Measurements from ENCODE around the gene DAP3.
A peak's percentile ranks its signal among the peaks of the same experiment; 100 is the strongest.
"Not testable (repeated sequence)": the region's sequence is repeated elsewhere in the genome, so short reads cannot be mapped to it uniquely, and the experiment has no call there.

The DAP3 gene

GRCh38 chr1:155695072-155695471 lies 6.2 kb downstream of the DAP3 start:
- 0 out of 2 replicates have a peak overlapping the region, but pooled peaks have one; percentile 6 for H3K4me2 ChIP-seq (ENCODE audit: low read length)
- peaks cover 7% of the 10 kb centered on the region for H3K4me1 ChIP-seq (ENCODE audit: insufficient read depth, low read length, severe bottlenecking)
- H3K9me2 ChIP-seq (ENCODE audit: low read depth, low read length): no peaks in the 10 kb centered on the region
- no peaks in the 10 kb centered on the region for H3K27me3 ChIP-seq (ENCODE audit: insufficient read depth, low read length)
- H3K27ac ChIP-seq (ENCODE audit: low read depth, low read length, poor library complexity, severe bottlenecking): no peak overlapping the region
- peaks cover 85% of the 10 kb centered on the region for H3K36me3 ChIP-seq (ENCODE audit: insufficient read depth, low read length)
- H3F3A ChIP-seq (ENCODE audit: insufficient read depth, low read length): 0 out of 2 replicates have a peak, but pooled peaks cover 3% of the 10 kb centered on the region
- H4K20me1 ChIP-seq (ENCODE audit: insufficient read depth, low read length): no peaks in the 10 kb centered on the region
- no peak overlapping the region for H3K9ac ChIP-seq (ENCODE audit: low read length)
- peaks cover 99% of the 10 kb centered on the region for H3K79me2 ChIP-seq (ENCODE audit: insufficient read depth, low read length)
- no peak for TF ChIP-seq EZH2 (IDR thresholded peaks at IDR 0.05; ENCODE audit: borderline replicate concordance, low read length)
- no peak overlapping the region for H2AFZ ChIP-seq (ENCODE audit: low read length)
- H3K9me3 ChIP-seq (ENCODE audit: low read length): peaks cover 20% of the 10 kb centered on the region
- H3K4me3 ChIP-seq (ENCODE audit: low read depth, low read length, poor library complexity, severe bottlenecking): no peak overlapping the region

- peaks cover 2% of the 10 kb centered on the region for H3K4me1 ChIP-seq (ENCODE audit: insufficient read depth, low read length, severe bottlenecking)
- no peak overlapping the region for H3K4me3 ChIP-seq (ENCODE audit: low read depth, low read length, poor library complexity, severe bottlenecking)
- no peaks in the 10 kb centered on the region for H4K20me1 ChIP-seq (ENCODE audit: insufficient read depth, low read length)
- peaks cover 20% of the 10 kb centered on the region for H3K9me3 ChIP-seq (ENCODE audit: low read length)
- H3F3A ChIP-seq (ENCODE audit: insufficient read depth, low read length): 0 out of 2 replicates have a peak, but pooled peaks cover 3% of the 10 kb centered on the region
- H3K9me2 ChIP-seq (ENCODE audit: low read depth, low read length): no peaks in the 10 kb centered on the region
- peaks cover 97% of the 10 kb centered on the region for H3K79me2 ChIP-seq (ENCODE audit: insufficient read depth, low read length)
- H3K36me3 ChIP-seq (ENCODE audit: insufficient read depth, low read length): peaks cover 79% of the 10 kb centered on the region
- no peak overlapping the region for H3K9ac ChIP-seq (ENCODE audit: low read length)
- no peak overlapping the region for H3K27ac ChIP-seq (ENCODE audit: low read depth, low read length, poor library complexity, severe bottlenecking)
- H3K27me3 ChIP-seq (ENCODE audit: insufficient read depth, low read length): no peaks in the 10 kb centered on the region
- H2AFZ ChIP-seq (ENCODE audit: low read length): no peak overlapping the region
- no peak overlapping the region for H3K4me2 ChIP-seq (ENCODE audit: low read length)
- TF ChIP-seq CTCF (IDR thresholded peaks at IDR 0.05; ENCODE audit: low read length) (no peak), EZH2 (IDR thresholded peaks at IDR 0.05; ENCODE audit: borderline replicate concordance, low read length) (no peak)
Measured at GRCh38 chr1:155695608-155696007, 6.7 kb downstream of the DAP3 start.

- Histone ChIP-seq H3K27ac (ENCODE audit: low read depth, low read length, poor library complexity, severe bottlenecking) (no peak overlapping the region), H4K20me1 (ENCODE audit: insufficient read depth, low read length) (no peaks in the 10 kb centered on the region), H2AFZ (ENCODE audit: low read length) (no peak overlapping the region), H3K9me2 (ENCODE audit: low read depth, low read length) (no peaks in the 10 kb centered on the region), H3F3A (ENCODE audit: insufficient read depth, low read length) (0 out of 2 replicates have a peak, but pooled peaks cover 3% of the 10 kb centered on the region), H3K27me3 (ENCODE audit: insufficient read depth, low read length) (no peaks in the 10 kb centered on the region), H3K4me3 (ENCODE audit: low read depth, low read length, poor library complexity, severe bottlenecking) (no peak overlapping the region), H3K4me1 (ENCODE audit: insufficient read depth, low read length, severe bottlenecking) (no peaks in the 10 kb centered on the region), H3K9me3 (ENCODE audit: low read length) (peaks cover 15% of the 10 kb centered on the region), H3K9ac (ENCODE audit: low read length) (no peak overlapping the region), H3K36me3 (ENCODE audit: insufficient read depth, low read length) (peaks cover 70% of the 10 kb centered on the region), H3K4me2 (ENCODE audit: low read length) (no peak overlapping the region), H3K79me2 (ENCODE audit: insufficient read depth, low read length) (peaks cover 89% of the 10 kb centered on the region)
- TF ChIP-seq CTCF (IDR thresholded peaks at IDR 0.05; ENCODE audit: low read length): no peak
- no peak for TF ChIP-seq EZH2 (IDR thresholded peaks at IDR 0.05; ENCODE audit: borderline replicate concordance, low read length)
Measured at GRCh38 chr1:155696524-155696923, 7.6 kb downstream of the DAP3 start.

- no peak overlapping the region for H3K27ac ChIP-seq (ENCODE audit: low read depth, low read length, poor library complexity, severe bottlenecking)
- peaks cover 11% of the 10 kb centered on the region for H3K9me3 ChIP-seq (ENCODE audit: low read length)
- H3K27me3 ChIP-seq (ENCODE audit: insufficient read depth, low read length): no peaks in the 10 kb centered on the region
- no peaks in the 10 kb centered on the region for H3K4me1 ChIP-seq (ENCODE audit: insufficient read depth, low read length, severe bottlenecking)
- peaks cover 65% of the 10 kb centered on the region for H3K36me3 ChIP-seq (ENCODE audit: insufficient read depth, low read length)
- peaks cover 84% of the 10 kb centered on the region for H3K79me2 ChIP-seq (ENCODE audit: insufficient read depth, low read length)
- TF ChIP-seq CTCF (IDR thresholded peaks at IDR 0.05; ENCODE audit: low read length): no peak
- no peak for TF ChIP-seq EZH2 (IDR thresholded peaks at IDR 0.05; ENCODE audit: borderline replicate concordance, low read length)
- no peak overlapping the region for H2AFZ ChIP-seq (ENCODE audit: low read length)
- 0 out of 2 replicates have a peak, but pooled peaks cover 3% of the 10 kb centered on the region for H3F3A ChIP-seq (ENCODE audit: insufficient read depth, low read length)
- H3K9me2 ChIP-seq (ENCODE audit: low read depth, low read length): no peaks in the 10 kb centered on the region
- no peak overlapping the region for H3K4me3 ChIP-seq (ENCODE audit: low read depth, low read length, poor library complexity, severe bottlenecking)
- no peak overlapping the region for H3K9ac ChIP-seq (ENCODE audit: low read length)
- no peaks in the 10 kb centered on the region for H4K20me1 ChIP-seq (ENCODE audit: insufficient read depth, low read length)
- no peak overlapping the region for H3K4me2 ChIP-seq (ENCODE audit: low read length)
Measured at GRCh38 chr1:155697046-155697445, 8.2 kb downstream of the DAP3 start.

- not testable (repeated sequence) for H3K9me3 ChIP-seq (ENCODE audit: low read length); H3K9me2 ChIP-seq (ENCODE audit: low read depth, low read length); H2AFZ ChIP-seq (ENCODE audit: low read length); H3F3A ChIP-seq (ENCODE audit: insufficient read depth, low read length); H3K27me3 ChIP-seq (ENCODE audit: insufficient read depth, low read length); H3K4me2 ChIP-seq (ENCODE audit: low read length); H3K27ac ChIP-seq (ENCODE audit: low read depth, low read length, poor library complexity, severe bottlenecking); H3K4me1 ChIP-seq (ENCODE audit: insufficient read depth, low read length, severe bottlenecking); H3K4me3 ChIP-seq (ENCODE audit: low read depth, low read length, poor library complexity, severe bottlenecking); H3K9ac ChIP-seq (ENCODE audit: low read length); H4K20me1 ChIP-seq (ENCODE audit: insufficient read depth, low read length)
- Histone ChIP-seq H3K79me2 (ENCODE audit: insufficient read depth, low read length) (peaks cover 84% of the 10 kb centered on the region), H3K36me3 (ENCODE audit: insufficient read depth, low read length) (peaks cover 59% of the 10 kb centered on the region)
Measured at GRCh38 chr1:155697616-155698015, 8.7 kb downstream of the DAP3 start.
